Measurements from ENCODE around the gene DLST.

DLST gene

DNA sequence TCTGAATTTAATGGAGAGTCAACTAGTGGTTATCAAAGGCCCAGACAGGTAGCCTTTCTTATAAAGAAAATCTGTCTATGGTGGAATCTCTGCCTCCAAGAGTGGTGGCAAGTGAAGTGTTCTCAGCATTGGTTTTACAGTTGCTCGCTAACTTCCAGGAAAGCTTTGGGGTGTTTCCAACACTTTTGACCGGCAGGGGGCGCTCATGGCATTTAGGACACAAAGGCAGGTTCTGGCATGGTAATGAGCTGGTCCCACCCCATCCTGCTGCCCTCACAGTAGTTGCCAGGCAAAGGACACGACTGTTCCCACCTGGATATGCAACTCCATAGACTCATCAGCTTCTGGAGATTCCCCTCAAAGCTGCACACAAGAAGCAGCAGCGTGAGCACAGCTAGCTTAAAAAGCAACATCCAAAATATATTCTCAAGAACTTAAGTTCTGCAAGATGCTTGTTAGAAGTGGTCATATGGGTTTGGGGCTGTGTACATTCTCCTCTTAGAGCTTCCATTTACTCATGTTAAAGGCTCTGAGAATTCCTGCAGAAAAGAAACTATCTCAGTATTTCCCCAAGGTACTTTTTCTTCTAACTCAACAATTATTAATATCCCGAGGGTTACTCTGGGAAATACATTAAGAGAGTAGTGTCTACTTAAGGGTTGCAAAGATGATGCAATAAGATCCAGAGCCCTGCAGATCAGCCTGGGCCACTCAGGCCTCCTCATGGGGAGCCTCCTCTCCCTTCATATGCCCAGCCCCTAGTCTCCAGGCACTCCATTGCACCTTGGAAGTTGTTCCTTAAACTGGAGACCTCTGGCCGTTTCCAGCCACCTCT lies 20.6 kb upstream of the DLST start:
- peak; percentile 95 for DNase-seq

DNA sequence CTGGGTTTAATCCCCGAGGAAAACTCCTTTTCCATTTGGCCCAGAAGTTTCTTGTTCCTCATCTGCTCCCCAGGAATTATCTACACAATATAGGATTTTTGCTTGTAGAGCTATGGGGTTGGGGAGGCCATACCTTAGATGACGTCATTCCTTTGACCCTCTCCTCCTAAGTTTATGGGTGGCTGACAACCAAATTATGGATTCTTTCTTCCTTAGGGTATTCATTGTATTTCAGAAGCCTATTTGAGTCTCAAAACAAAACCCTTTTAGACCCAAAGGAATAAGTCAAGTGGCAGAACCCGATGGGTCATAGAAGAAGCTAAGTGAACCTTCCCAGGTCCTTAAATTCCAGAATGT lies 20.0 kb upstream of the DLST start:
- DNase-seq, result no peak

DNA sequence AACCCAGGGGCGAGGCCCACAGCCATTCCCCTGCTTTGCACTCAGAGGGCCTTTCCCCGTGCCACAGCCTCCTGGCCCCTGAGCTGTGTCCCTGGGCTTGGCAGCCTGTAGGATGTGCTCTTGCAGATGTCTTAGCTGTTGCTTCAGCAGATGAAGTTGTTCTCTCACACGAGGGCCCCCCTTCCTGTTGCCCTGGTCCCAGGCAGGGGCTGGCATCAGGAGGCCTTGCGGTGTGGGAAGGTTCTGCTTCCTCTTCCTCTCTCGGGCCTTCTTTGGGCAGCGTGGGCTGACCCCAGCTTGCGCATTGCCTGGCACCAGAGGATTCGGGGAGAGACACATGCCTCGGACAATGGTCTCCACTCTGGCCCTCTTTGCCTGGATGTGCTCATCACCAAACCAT lies 18.4 kb upstream of the DLST start:
- DNase-seq, result peak; percentile 51

DNA sequence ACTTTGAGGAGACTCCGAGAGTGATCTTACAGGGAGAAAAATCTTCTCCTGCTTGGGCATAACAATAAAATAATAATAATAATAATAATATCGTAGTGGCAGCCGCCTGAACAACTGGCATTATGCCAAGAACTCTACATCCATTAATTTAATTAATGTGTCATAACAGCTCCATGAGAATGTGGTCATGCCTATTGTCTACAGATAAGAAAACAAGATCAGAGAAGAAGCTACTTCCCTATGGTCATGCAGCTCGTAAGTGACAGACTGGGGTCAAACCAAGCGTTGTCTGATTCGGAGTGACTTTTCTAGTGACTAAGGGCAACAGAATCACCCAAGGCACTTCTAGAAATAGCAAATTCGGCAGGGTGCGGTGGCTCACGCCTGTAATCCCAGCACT lies 17.5 kb upstream of the DLST start:
- DNase-seq, result peak; percentile 76

DNA sequence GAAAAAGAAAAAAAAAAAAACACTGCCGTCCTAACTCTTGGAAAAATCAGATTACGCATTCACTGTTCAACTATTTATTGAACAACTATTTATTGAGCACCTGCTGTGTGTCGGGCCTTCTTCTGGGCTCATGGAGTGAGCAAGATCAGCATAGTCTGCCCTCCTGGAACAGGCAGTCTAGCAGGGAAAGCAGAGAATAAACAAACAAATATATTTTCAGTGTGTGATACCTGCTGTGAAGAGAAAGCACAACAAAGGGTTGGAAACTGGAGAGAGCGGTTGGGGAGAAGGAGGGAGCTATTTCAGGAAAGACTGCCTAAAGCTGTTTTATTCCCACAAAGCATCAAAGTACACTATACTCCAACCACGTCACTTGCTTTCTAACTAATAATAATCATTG lies 16.6 kb upstream of the DLST start:
- no peak for DNase-seq

DNA sequence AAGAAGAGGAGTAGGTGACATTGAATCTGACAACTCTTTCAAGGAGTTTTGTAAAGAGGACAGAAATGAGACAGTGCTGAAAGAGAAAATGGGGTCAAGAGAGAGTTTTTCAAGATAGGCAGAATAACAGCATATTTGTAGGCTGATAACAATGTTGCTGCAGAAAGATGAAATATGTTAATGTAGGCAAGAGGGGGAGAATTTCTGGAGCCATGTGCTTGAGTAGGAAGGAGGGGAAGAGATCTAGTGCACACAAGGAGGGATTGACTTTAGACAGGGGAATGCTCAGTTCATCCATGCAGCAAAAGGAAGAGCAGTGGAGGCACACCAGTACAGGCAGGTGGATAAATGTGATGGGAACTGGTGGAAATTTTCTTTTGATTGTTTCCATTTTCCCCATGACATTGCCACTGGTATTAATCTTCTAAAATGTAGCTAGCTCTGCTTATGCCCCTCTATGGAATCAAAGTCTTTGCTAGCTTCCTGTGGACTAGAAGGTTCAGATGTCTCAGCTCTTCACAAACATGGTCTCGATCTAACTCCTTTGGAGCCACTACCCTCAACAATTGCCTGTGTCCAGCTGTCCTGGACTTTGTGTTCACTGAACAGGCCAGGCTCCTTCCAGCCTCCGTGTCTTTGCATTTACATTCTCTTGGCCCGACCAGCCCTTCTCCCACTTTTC lies 14.9 kb upstream of the DLST start:
- DNase-seq, result no peak

DNA sequence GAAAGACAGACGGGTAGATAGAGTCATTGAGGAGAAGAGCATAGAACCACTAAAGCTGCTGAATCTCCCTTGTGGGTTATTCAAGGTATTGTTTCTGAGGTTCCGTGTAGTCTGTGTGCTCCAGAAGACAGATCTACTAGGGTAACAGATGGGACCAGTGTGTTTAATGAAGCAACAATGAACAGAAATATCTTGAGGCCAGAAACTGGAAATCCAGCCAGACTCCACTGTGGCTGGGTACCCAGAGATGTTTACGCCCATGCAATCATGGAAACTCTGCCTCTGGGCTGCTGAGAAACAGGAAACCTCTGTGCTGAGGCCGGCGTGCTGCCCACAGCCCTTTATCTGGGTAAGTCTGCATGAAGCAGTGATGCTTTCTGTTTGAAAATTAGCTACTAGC lies 14.0 kb upstream of the DLST start:
- DNase-seq, result peak; percentile 69

DNA sequence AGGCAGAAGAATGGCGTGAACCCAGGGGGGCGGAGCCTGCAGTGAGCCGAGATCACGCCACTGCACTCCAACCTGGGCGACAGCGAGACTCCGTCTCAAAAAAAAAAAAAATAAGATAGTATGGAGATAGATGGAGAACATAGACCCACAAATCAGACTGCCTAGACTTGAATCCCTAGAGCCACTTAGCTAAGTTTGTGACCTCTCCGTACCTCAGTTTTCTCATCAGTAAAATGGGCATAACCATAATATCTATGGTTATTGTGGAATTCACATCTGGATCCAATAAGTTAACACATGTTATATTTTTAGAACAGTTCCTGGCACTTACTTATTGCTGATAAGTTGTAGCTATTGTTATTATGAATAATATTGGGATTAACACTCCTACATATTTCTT lies 13.0 kb upstream of the DLST start:
- DNase-seq, result no peak

DNA sequence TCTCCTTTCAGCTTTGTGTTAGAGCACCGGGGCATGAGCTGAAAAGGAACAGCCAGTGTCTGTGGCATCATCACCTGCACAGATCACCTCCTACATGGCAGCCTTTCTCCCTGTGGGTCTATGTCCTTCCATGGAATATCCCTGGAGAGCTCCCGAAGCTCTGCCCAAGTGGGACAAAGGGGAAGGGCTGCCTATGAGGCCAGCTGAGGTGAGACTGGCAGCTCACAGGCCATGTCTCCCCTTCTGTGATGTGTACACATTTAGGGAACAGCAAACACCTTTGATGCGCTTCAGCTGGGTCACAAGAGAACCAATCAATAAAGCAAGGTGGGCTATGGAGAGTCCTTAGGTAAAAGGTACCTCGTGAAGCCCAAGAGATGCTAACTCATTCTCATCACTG lies 9.9 kb upstream of the DLST start:
- no peak for DNase-seq

DNA sequence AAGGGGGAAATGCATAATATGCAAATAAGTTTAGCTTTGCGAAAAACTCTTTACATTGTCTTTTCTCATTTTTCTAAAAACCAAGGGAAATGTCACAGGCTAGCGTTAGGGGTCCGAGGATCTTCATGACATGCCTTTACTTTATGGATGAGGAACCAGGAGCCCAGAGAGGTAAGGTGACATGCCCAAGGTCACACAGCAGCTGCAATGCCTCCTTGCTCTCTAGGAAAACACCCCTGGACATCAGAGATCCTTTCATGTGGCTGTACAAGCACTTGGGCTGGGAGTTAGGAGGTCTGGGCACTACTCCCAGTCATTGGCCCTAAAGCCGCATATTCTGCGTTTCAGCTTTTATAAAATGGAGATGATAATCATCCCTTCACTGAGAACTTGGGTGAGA lies 6.5 kb upstream of the DLST start:
- DNase-seq, result no peak

DNA sequence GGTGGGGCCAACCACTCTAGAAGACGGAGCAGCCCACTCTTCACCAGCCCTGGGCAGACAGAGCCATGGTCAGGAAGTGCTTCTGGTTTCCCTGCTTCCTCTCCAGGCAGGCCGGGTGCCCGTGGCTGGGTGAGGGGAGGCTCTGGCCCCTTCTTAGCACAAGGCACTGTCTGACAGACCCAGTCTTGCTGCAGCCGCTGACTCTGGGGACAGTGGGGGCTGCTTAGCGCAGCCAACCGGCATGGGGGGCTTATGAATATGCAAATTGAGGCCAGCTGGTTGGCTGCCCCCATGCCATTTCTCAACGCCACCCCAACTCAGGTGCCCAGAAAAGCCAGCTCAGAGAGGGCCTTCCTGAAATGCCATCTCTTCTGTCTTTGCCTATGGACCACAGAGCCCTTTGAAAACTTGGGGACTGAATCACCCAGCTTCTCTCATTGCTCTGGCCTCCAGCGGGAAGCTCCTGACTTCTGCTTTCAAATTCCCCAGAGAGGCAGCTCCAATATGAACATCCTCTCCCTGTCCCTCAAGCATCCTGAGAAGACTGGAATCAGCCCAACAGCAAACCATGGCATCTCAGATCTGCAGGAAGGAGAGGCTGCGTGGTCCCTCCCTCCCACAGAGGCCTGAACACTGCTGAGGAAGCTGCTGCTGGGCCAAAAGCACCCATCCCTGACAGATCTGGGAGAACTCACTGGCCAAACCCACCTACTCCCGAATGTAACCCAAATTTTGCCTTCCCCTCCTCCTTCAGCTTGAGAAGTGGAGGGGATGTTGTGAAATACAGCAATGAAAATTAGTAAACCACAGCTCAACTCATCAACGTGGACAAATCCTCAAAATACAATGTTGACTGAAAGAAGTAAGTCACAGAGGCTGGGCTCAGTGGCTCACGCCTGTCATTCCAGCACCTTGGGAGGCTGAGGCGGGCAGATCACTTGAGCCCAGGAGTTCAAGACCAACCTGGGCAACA lies 5.5 kb upstream of the DLST start, which contains the start of gene PROX2:
Gene PROX2, minus strand, starts transcription at position 205 of the 973 bp plus-strand sequence. CDS start 12,311 bp downstream, outside the sequence.
- peak; percentile 42 for DNase-seq

DNA sequence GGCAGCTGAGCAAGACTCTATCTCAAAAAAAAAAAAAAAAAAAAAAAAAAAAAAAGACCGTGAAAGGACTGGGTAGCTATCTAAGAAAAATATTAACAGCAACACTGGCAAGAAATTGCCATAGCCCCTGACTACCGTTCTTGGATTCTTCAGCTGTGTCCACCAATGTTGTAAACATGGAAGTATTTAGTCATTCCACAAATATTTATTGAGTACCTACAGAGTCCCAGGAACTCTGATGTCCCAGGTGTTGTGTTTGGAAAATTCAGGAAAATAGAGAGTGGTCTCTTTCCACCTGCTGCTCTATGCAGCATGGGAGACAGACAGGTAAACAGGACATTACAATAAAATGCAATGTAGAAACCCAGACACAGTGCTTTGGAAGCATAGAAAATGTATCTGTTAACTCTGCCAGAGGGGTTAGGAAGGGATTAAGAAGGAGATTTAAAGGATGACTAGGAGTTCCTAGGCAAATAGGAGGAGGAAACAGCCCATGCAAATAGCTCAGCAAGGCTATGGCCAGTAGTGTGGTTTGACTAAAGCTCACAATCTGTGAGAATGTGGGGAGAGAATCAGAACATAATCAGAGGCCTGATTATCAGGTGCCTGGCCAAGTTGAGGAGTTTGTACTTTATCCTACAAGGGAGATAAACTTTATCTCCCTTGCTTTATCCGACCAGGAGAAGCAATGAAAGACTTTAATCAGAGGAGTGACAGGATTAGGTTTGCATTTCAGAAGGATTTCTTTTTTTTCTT lies 2.1 kb upstream of the DLST start:
- DNase-seq, result no peak

DNA sequence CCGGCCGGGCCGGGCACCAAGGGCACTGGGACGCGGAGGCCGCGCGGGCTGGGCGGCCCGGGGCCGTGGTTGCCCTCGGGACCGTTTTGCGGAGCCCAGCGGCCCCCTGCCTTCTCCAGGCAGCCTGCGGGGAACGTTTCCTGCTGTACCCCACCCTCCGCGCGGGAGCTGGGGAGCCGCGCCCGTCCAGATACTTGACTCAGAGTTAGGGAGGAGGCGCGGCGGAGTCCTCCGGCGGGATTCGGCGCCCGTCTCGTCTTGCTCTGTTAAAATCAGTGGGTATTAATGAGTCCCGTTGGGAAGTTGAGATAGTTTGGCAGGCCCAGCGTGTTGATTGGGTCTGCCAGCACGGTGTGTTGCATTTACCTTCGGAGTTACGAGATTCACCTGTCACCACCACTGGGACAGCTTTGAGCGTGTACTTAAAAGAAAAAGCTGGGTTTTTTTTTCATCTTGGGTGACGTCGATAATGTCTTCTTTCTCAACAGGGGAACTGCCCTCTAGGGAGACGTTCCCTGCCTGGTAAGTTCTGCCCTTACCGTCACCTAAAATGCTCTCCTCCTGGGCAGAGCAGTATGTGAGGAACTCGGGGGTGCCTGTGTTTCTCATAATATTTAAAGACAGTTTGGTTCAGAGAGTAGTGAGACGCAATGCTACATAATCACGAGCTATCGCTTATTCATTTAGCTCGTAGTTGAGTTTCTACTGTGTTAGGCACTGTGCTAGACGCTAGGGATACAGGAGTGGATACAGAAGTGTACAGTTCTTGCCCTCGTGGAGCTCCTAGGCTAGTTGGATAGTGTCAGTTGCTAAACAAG lies 596 bp downstream of the DLST start:
- DNase-seq, result peak; percentile 74

DNA sequence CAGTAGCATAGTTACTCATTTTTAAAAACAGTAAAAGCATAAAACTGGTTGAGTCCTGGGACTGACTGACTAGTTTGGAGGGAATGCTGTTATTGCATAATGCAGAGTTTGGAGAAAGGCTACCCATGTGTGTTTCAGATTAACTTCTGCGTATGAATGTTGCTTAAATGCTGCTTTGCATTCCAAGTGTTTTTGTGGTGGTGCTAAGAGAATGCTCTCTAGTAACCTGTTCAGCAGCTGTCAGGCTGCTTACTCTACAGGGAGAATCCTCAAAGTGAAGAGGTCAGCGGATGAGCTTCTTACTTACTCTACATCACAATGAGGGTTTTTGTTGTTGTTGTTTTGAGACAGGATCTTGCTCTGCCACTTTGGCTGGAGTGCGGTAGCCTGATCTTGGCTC lies 4.3 kb downstream of the DLST start:
- no peak for DNase-seq

DNA sequence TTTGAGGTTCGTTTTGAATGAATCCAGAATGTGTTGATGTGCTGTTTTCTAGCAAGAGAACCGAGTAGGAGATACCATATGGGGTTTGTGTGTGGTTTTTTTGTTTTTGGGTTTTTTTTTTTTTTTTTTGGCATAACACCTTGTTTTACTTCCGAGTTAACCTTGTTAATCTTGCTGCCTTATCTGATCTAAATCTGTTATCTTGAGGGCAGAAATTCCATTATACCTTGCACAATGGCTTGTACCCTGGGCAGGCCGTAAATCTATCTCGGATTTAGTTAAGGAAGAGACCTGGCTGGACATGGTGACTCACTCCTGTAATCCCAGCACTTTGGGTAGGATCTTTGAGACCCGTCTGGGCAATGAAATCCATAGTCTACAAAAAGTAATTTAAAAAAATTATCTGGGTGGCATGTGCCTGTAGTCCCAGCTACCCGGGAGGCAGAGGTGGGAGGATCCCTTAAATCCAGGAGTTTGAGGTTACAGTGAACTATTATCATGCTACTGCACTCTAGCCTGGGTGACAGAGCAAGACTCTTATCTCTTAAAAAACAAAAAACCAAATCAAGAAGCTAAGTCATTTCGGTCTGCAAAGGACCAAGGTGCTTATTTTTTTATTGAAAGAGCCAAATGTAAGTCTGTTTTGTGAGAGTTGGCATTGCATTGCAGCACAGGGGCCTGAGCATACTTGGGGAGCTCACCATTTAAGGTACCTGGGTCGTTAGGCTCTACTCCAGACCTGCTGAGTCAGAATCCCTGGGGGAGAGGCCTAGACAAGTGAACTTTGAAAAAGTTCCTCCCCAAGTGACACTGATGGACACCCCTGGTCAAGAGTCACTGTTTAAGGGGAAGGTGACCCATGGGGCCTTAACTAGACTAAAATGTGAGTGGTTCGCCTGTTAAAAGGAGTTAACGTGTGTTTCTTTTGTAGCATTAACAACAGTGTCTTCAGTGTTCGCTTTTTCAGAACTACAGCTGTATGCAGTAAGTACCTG lies 6.7 kb downstream of the DLST start:
- DNase-seq, result peak; percentile 93

DNA sequence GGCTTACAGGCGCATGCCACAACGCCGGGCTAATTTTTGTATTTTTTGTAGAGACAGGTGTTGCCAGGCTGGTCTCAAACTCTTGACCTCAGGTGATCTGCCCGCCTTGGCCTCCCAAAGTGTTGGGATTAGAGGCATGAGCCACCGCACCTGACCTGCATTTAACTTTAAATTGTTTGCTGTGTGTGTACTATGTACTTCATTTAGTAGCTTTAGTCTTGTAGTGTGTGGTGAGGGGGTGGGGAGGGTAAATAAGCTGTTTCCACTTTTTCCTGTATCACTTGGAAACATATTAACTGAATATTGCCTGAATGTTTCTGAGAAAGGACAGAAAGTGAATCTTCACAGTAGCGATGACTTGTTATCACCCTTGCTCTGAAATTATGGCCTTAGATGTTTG lies 8.5 kb downstream of the DLST start:
- DNase-seq, result no peak

DNA sequence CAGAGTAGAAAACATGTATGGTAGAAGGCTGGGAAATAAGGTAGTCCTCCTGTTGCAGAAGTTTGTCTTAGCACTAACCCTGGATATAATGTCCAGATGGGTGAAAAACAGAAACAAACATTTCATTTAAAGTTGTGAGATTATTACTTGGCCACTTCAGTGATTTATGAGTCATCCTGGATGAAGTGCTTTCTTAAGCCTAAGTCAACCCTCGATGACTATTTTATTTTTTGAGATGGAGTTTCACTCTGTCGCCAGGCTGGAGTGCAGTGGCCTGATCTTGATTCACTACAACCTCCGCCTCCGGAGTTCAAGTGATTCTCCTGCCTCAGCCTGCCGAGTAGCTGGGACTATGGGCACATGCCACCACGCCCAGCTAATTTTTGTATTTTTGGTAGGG lies 10.2 kb downstream of the DLST start:
- no peak for DNase-seq

DNA sequence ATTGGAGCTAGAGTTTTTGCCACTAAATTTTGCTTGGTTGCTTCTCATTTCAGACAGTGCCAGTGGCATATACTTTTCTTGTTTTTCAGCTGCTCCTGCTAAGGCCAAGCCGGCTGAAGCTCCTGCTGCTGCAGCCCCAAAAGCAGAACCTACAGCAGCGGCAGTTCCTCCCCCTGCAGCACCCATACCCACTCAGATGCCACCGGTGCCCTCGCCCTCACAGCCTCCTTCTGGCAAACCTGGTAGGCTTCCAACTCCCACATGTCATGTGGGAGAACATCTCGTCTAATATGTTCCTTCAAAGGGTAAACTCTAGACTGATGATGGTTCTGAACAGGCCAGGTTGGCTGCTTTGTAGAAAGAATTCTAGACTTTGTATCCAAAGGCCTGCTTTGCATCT lies 11.0 kb downstream of the DLST start:
- no peak for DNase-seq

DNA sequence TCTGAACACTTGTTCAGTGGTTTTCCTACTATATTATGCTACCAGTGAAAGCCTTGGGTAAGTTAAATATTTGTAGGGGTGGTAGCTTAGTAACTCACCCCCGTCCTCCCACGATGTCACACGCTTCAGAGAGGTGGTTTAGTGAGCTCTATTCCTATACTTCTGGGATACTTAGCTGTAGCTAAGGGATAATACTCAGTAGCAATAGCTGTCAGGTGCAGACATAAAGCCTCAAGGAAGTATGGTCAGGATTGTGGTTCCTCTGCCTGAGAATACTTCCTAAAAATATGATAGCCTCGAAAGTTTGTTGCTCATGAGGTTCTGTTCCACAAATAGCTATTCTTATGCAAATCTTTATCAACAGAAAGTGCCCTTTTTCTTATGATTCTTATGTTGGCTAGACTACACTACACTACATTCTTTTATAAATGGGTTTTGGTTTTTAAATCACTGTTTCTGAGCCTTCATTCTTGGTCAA lies 11.9 kb downstream of the DLST start:
- DNase-seq, result no peak

DNA sequence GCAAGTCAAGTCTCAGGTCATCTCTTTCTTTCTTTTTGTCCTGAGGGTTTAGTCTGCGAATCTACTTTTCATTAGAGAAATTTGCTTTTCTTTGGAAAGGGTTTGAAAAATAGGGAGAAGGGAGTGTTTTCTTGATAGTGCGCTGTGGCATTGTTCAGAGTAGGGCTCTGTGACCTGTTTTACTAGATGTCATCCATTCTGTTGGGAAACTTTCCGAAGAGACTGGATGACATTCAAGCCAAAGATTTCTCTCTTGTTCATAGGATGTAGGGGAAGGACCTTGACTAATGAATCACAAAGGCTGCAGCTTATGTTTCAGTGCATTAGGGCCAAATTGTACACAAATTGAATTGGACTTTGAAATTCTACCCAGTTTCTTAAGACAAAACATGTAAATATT lies 14.7 kb downstream of the DLST start:
- DNase-seq, result no peak

Data from hematopoietic multipotent progenitor cell treated with erythropoietin and hydrocortisone succinate and interleukin-3 and kit ligand, for 6 days (in vitro differentiated cells).